Lung (tissue), 12 donors: ENCODE data around the gene MAJIN. TPM values are rescaled to one million over a fixed set of nuclear protein-coding genes. Genes with fewer than 3 reads are reported as not detected.

ENCODE experiments used
- ATAC-seq: fragments of 200-7000 bp; cut with Tn5 transposase; one replicate; pipeline ENCODE4 v1.9.1; 2020; ENCODE audit warnings: moderate number of reproducible peaks; ENCODE audit not compliant: insufficient read depth, low FRiP score
- DNase-seq, 3 donors: peaks; one replicate each; pipeline ENCODE4 v3.0.0-alpha.2; 2013 to 2017
- H3K27ac ChIP-seq, 2 donors: one replicate each; pipeline ENCODE4 v1.5.1; 2013; ENCODE audit warnings: mild to moderate bottlenecking in 2 of 2, moderate library complexity in 2 of 2, control low read depth in 1 of 2, inconsistent platforms in 1 of 2, low read depth in 1 of 2, low read length in 1 of 2
- H3K27me3 ChIP-seq, 3 donors: one replicate each; pipeline ENCODE4 v1.5.1; 2013; ENCODE audit warnings: low read length in 2 of 3; ENCODE audit not compliant: control insufficient read depth in 3 of 3, insufficient read depth in 3 of 3
- H3K36me3 ChIP-seq, 4 donors: one replicate each; pipeline ENCODE4 v1.5.1; 2013; ENCODE audit warnings: low read length in 4 of 4, mild to moderate bottlenecking in 1 of 4, moderate library complexity in 1 of 4; ENCODE audit not compliant: control insufficient read depth in 4 of 4, insufficient read depth in 4 of 4
- H3K4me1 ChIP-seq, 5 donors: one replicate each; pipeline ENCODE4 v1.5.1; 2013; ENCODE audit warnings: low read length in 5 of 5, mild to moderate bottlenecking in 2 of 5, moderate library complexity in 1 of 5; ENCODE audit not compliant: control insufficient read depth in 5 of 5, insufficient read depth in 5 of 5
- H3K4me3 ChIP-seq: one replicate; pipeline ENCODE4 v1.5.1; 2013; ENCODE audit warnings: mild to moderate bottlenecking, control low read depth, moderate library complexity
- H3K9ac ChIP-seq, 2 donors: one replicate each; pipeline ENCODE4 v1.5.1; 2013; ENCODE audit warnings: low read length in 2 of 2, control low read depth in 1 of 2; ENCODE audit not compliant: insufficient read depth in 1 of 2
- H3K9me3 ChIP-seq, 4 donors: one replicate each; pipeline ENCODE4 v1.5.1; 2013; ENCODE audit warnings: low read length in 3 of 4, mild to moderate bottlenecking in 1 of 4, moderate library complexity in 1 of 4; ENCODE audit not compliant: control insufficient read depth in 4 of 4, insufficient read depth in 3 of 4
- CTCF ChIP-seq: IDR thresholded peaks from 2 replicates; pipeline ENCODE4 v1.5.1; 2012; ENCODE audit warnings: mild to moderate bottlenecking; ENCODE audit errors: control extremely low read depth, extremely low read depth
- WGBS, 2 donors: extraction: QIAGEN DNeasy Blood & Tissue Kit; methylation state at CpG; one replicate each; pipeline ENCODE4 v1.1.7; 2013; 5-methylcytosine and 5-hydroxymethylcytosine counted together
- polyA plus RNA-seq, 2 donors: library from polyadenylated mRNA; stranded (reverse); fragments of 200-250 nt; gene quantifications; one replicate each; pipeline ENCODE4 v1.2.1, GENCODE V29; 2013
- total RNA-seq, 2 donors: library from RNA; depleted of rRNA in 1 of 2; stranded (reverse); fragments of >200 nt in 1 of 2; gene quantifications; one replicate each; pipeline ENCODE4 v1.2.1, GENCODE V29; 2014 to 2021
- donor health status: control.
- donor health status: control.
- donor health status: Bipolar disorder and iron deficiency.
- donor health status: healthy.
- donor health status: DM: yes; HTN: yes; CAD: no.

Gene MAJIN
- total and polyA plus RNA-seq, 4 donors: 0.24 to 0.55 (median 0.39) TPM; not detected in 1

- no peaks in the 10 kb centered on the region for H3K4me1 ChIP-seq
- no peaks in the 10 kb centered on the region for H3K9me3 ChIP-seq
- no peaks in the 10 kb centered on the region for H3K36me3 ChIP-seq
- H3K27ac ChIP-seq: no peak overlapping the region
- no peak overlapping the region for H3K4me3 ChIP-seq
- no peak overlapping the region for H3K9ac ChIP-seq
- no peaks in the 10 kb centered on the region for H3K27me3 ChIP-seq
- DNase-seq (no peak), ATAC-seq (no peak)
- 62 to 79% methylated on average over 4 of the region's 4 CpGs for WGBS, 2 donors
- no peak for TF ChIP-seq CTCF
Measured at GRCh38 chr11:64960719-64961118, 11.2 kb downstream of the MAJIN start.

DNA sequence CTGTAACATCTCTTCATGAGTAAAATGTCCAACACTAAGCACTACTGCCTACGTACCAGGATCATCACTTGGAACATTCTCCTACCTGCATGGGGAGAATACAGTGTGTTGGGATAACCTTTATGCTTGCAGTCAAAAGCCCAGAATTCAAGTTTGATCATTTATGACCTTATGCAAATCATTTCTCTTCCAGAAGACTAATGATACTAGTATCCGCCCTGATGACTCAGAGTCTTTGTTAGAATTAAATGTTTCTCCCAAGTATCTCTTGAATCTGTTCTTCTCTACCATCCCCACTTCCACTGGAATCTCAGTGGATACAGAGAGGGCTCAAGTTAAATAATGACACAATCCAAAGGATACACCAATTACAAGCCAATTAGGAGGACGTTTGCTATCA is 12.4 kb downstream of the MAJIN start:
- Histone ChIP-seq H3K27ac (no peak overlapping the region), H3K9ac (no peak overlapping the region), H3K4me3 (no peak overlapping the region), H3K9me3 (no peaks in the 10 kb centered on the region), H3K4me1 (no peaks in the 10 kb centered on the region), H3K36me3 (no peaks in the 10 kb centered on the region), H3K27me3 (no peaks in the 10 kb centered on the region)
- no peak for ATAC-seq
- WGBS, 2 donors: 65 to 71% methylated on average over 3 of the region's 3 CpGs
- no peak for DNase-seq
- TF ChIP-seq CTCF: no peak

DNA sequence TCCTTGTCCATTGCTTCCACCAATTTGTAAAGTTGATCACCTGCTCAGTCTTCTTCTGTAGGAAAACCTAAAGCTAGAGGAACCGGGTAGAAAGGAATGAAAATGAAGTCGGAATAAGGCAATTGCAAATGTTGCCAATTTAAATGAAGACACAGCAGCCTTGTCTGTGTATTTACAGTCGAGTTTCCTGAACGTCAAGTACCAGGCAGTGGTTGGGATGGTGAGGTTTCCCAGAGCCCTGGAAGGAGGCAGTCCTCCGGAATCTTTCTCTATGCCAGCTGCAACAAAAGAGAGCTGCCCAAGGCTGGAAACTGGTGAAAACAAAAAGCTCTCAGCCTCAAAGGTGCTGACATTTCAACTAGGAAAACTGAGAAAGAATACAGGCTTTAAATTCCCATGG is 17.7 kb downstream of the MAJIN start:
- Histone ChIP-seq H3K9ac (no peak overlapping the region), H3K27me3 (no peaks in the 10 kb centered on the region), H3K4me1 (no peaks in the 10 kb centered on the region), H3K27ac (no peak overlapping the region), H3K9me3 (no peaks in the 10 kb centered on the region), H3K4me3 (no peak overlapping the region), H3K36me3 (no peaks in the 10 kb centered on the region)
- TF ChIP-seq CTCF: no peak
- WGBS, 2 donors: 36 to 46% methylated on average over 5 of the region's 5 CpGs
- DNase-seq: no peak
- ATAC-seq: no peak

DNA sequence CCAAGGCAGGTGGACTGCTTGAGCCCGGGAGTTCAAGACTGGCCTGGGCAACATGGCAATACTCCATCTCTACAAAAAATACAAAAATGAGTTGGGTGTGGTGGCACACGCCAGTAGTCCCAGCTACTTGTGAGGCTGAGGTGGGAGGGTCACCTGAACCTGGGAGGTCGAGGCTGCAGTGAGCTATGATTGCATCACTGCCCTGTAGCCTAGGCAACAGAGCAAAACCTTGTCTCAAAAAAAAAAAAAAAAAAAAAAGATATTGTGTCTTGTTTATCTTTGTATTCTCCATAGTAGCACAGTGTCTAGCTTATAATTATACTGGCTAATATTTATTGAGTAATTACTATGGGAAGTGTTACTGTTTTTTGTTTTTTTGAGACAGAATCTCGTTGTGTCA is 20.4 kb downstream of the MAJIN start:
- H3K27me3 ChIP-seq: no peaks in the 10 kb centered on the region
- H3K36me3 ChIP-seq: no peaks in the 10 kb centered on the region
- no peak for TF ChIP-seq CTCF
- no peaks in the 10 kb centered on the region for H3K4me1 ChIP-seq
- no peaks in the 10 kb centered on the region for H3K9me3 ChIP-seq
- H3K27ac ChIP-seq: no peak overlapping the region
- H3K4me3 ChIP-seq: no peak overlapping the region
- 70 to 79% methylated on average over 4 of the region's 4 CpGs for WGBS, 2 donors
- DNase-seq (no peak), ATAC-seq (no peak)
- H3K9ac ChIP-seq: no peak overlapping the region
